WTC11 (cell line): Measurements from ENCODE around the gene MTX1. TPM values are rescaled to one million over a fixed set of nuclear protein-coding genes. Genes with fewer than 3 reads are reported as not detected.
A peak's percentile ranks its signal among the peaks of the same experiment; 100 is the strongest.

ENCODE experiments used
- ATAC-seq: fragments of 200-7000 bp; cut with Tn5 transposase; 2 replicates; pipeline ENCODE4 v1.10.0; 2021; ENCODE audit warnings: mild to moderate bottlenecking, moderate library complexity
- CTCF ChIA-PET: fragments of 300-600 bp; sonication (Branson Sonifier 250); formaldehyde crosslinking; loops from one replicate; lab custom pipeline; 2021; ENCODE audit warnings: antibody characterized with exemption; lab: Charles Lee
- POLR2A ChIA-PET: fragments of 350-600 bp; sonication (Branson Sonifier 250); formaldehyde crosslinking; loops from one replicate; lab custom pipeline; 2021; ENCODE audit warnings: antibody characterized with exemption; lab: Charles Lee
- DNase-seq: peaks from one replicate; pipeline ENCODE4 v3.0.0; 2021; ENCODE audit warnings: low spot score
- H3K27ac Mint-ChIP-seq: 2 replicates; pipeline ENCODE4 v1.8.0; 2021; ENCODE audit warnings: mixed read lengths
- H3K27me3 Mint-ChIP-seq: 2 replicates; pipeline ENCODE4 v1.8.0; 2021; ENCODE audit warnings: low read depth, mild to moderate bottlenecking, moderate library complexity, mixed read lengths
- H3K36me3 Mint-ChIP-seq: 2 replicates; pipeline ENCODE4 v1.8.0; 2021; ENCODE audit warnings: mixed read lengths
- H3K4me1 Mint-ChIP-seq: 2 replicates; pipeline ENCODE4 v1.8.0; 2022; ENCODE audit warnings: mixed read lengths
- H3K4me3 Mint-ChIP-seq: 2 replicates; pipeline ENCODE4 v1.8.0; 2021; ENCODE audit warnings: mild to moderate bottlenecking, moderate library complexity, mixed read lengths
- H3K9me3 Mint-ChIP-seq: 2 replicates; pipeline ENCODE4 v1.8.0; 2021; ENCODE audit warnings: mixed read lengths
- CREB1 ChIP-seq: sonication (generic); formaldehyde crosslinking; IDR thresholded peaks from 2 replicates; pipeline ENCODE4 v1.8.0; 2023; ENCODE audit warnings: mild to moderate bottlenecking, missing genetic modification reagents
- EMX1 ChIP-seq: fragments of 250-450 bp; sonication (Bioruptor Pico); IDR thresholded peaks from 2 replicates; pipeline ENCODE4 v1.8.0; 2021; ENCODE audit warnings: mild to moderate bottlenecking
- GABPB1 ChIP-seq: sonication (generic); formaldehyde crosslinking; IDR thresholded peaks from 2 replicates; pipeline ENCODE4 v1.8.1; 2023; ENCODE audit warnings: mild to moderate bottlenecking, missing genetic modification reagents
- GRHL2 ChIP-seq: fragments of 250-450 bp; sonication (Bioruptor Pico); IDR thresholded peaks from 2 replicates; pipeline ENCODE4 v1.8.0; 2022; ENCODE audit warnings: mild to moderate bottlenecking, moderate library complexity; ENCODE audit not compliant: insufficient replicate concordance, severe bottlenecking
- GTF2I ChIP-seq: fragments of 250-450 bp; sonication (Bioruptor Pico); conservative IDR thresholded peaks from 2 replicates; pipeline ENCODE4 v1.4.0; 2021; ENCODE audit warnings: mild to moderate bottlenecking
- MYBL2 ChIP-seq: sonication (generic); formaldehyde crosslinking; IDR thresholded peaks from 2 replicates; pipeline ENCODE4 v1.8.1; 2023; ENCODE audit warnings: mild to moderate bottlenecking, moderate library complexity, missing genetic modification reagents
- NFE2L1 ChIP-seq: sonication (generic); formaldehyde crosslinking; IDR thresholded peaks from 2 replicates; pipeline ENCODE4 v1.8.1; 2023; ENCODE audit warnings: missing genetic modification reagents
- NFYB ChIP-seq: sonication (generic); formaldehyde crosslinking; conservative IDR thresholded peaks from 2 replicates; pipeline ENCODE4 v1.8.0; 2022; ENCODE audit warnings: low read depth, missing genetic modification reagents
- NR1H2 ChIP-seq: sonication (generic); formaldehyde crosslinking; IDR thresholded peaks from 2 replicates; pipeline ENCODE4 v1.9.0; 2021; ENCODE audit warnings: mild to moderate bottlenecking, moderate library complexity, missing genetic modification reagents
- OVOL2 ChIP-seq: fragments of 250-450 bp; sonication (Bioruptor Pico); IDR thresholded peaks from 2 replicates; pipeline ENCODE4 v1.9.0; 2021; ENCODE audit warnings: mild to moderate bottlenecking, borderline replicate concordance
- RORB ChIP-seq: fragments of 250-450 bp; sonication (Bioruptor Pico); IDR thresholded peaks from 2 replicates; pipeline ENCODE4 v1.9.0; 2021; ENCODE audit warnings: mild to moderate bottlenecking
- SMAD4 ChIP-seq: sonication (generic); formaldehyde crosslinking; IDR thresholded peaks from 2 replicates; pipeline ENCODE4 v1.8.0; 2022; ENCODE audit warnings: mild to moderate bottlenecking, missing genetic modification reagents
- TEAD1 ChIP-seq: sonication (generic); formaldehyde crosslinking; IDR thresholded peaks from 2 replicates; pipeline ENCODE4 v1.8.0; 2022; ENCODE audit warnings: mild to moderate bottlenecking, missing genetic modification reagents
- ZBTB21 ChIP-seq: sonication (generic); formaldehyde crosslinking; IDR thresholded peaks from 2 replicates; pipeline ENCODE4 v1.8.1; 2023; ENCODE audit warnings: mild to moderate bottlenecking, missing genetic modification reagents, borderline replicate concordance
- ZNF232 ChIP-seq: sonication (generic); formaldehyde crosslinking; IDR thresholded peaks from 2 replicates; pipeline ENCODE4 v1.8.0; 2022; ENCODE audit warnings: mild to moderate bottlenecking, missing genetic modification reagents
- total RNA-seq: library from RNA; stranded (reverse); gene quantifications from 3 replicates; pipeline ENCODE4 v1.2.3, GENCODE V29; 2021
- TF ChIP-seq, protein P1 (sequence below): sonication (generic); formaldehyde crosslinking; IDR thresholded peaks from 2 replicates; pipeline ENCODE4 v1.8.1; 2023; ENCODE audit warnings: mild to moderate bottlenecking, missing genetic modification reagents, borderline replicate concordance
- TF ChIP-seq, protein P2 (sequence below): sonication (generic); formaldehyde crosslinking; IDR thresholded peaks from 2 replicates; pipeline ENCODE4 v1.8.1; 2023; ENCODE audit warnings: mild to moderate bottlenecking, missing genetic modification reagents
- TF ChIP-seq, protein P3 (sequence below): sonication (generic); formaldehyde crosslinking; IDR thresholded peaks from 2 replicates; pipeline ENCODE4 v1.8.0; 2022; ENCODE audit warnings: mild to moderate bottlenecking, missing genetic modification reagents
- TF ChIP-seq, protein P4 (sequence below): sonication (generic); formaldehyde crosslinking; IDR thresholded peaks from 2 replicates; pipeline ENCODE4 v1.8.0; 2022; ENCODE audit warnings: mild to moderate bottlenecking, missing genetic modification reagents
- TF ChIP-seq, protein P5 (sequence below): fragments of 250-450 bp; sonication (Bioruptor Pico); conservative IDR thresholded peaks from 2 replicates; pipeline ENCODE4 v1.9.0; 2021; ENCODE audit warnings: mild to moderate bottlenecking

The MTX1 gene
- total RNA-seq, 1 experiment from 2014 or later: 62.8 TPM

DNA sequence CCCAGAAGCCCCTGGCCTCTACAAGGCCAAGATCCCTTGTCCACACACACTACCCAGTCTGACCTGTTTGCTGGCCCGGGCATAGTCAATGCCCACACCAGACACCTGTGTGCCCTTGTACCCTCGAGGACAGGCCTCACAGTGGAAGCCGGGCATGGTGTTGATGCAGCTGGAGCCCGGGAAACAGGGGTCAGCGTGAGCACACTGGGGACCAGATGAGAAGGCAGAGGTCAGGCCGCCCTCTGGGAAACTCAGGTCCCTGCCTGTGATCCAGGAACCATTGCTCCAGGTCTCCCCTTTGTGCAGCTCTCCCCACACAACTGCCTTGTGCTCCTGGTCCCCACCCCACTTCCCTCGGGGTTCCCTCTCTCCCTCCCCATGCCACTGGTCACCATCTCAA is 6.3 kb upstream of the MTX1 start (continued):
- TF ChIP-seq, protein P1, sequence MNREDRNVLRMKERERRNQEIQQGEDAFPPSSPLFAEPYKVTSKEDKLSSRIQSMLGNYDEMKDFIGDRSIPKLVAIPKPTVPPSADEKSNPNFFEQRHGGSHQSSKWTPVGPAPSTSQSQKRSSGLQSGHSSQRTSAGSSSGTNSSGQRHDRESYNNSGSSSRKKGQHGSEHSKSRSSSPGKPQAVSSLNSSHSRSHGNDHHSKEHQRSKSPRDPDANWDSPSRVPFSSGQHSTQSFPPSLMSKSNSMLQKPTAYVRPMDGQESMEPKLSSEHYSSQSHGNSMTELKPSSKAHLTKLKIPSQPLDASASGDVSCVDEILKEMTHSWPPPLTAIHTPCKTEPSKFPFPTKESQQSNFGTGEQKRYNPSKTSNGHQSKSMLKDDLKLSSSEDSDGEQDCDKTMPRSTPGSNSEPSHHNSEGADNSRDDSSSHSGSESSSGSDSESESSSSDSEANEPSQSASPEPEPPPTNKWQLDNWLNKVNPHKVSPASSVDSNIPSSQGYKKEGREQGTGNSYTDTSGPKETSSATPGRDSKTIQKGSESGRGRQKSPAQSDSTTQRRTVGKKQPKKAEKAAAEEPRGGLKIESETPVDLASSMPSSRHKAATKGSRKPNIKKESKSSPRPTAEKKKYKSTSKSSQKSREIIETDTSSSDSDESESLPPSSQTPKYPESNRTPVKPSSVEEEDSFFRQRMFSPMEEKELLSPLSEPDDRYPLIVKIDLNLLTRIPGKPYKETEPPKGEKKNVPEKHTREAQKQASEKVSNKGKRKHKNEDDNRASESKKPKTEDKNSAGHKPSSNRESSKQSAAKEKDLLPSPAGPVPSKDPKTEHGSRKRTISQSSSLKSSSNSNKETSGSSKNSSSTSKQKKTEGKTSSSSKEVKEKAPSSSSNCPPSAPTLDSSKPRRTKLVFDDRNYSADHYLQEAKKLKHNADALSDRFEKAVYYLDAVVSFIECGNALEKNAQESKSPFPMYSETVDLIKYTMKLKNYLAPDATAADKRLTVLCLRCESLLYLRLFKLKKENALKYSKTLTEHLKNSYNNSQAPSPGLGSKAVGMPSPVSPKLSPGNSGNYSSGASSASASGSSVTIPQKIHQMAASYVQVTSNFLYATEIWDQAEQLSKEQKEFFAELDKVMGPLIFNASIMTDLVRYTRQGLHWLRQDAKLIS (CRISPR knock-in tag): no peak
- TF ChIP-seq, protein P2, sequence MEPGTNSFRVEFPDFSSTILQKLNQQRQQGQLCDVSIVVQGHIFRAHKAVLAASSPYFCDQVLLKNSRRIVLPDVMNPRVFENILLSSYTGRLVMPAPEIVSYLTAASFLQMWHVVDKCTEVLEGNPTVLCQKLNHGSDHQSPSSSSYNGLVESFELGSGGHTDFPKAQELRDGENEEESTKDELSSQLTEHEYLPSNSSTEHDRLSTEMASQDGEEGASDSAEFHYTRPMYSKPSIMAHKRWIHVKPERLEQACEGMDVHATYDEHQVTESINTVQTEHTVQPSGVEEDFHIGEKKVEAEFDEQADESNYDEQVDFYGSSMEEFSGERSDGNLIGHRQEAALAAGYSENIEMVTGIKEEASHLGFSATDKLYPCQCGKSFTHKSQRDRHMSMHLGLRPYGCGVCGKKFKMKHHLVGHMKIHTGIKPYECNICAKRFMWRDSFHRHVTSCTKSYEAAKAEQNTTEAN (CRISPR knock-in tag): no peak
- TF ChIP-seq, protein P3, sequence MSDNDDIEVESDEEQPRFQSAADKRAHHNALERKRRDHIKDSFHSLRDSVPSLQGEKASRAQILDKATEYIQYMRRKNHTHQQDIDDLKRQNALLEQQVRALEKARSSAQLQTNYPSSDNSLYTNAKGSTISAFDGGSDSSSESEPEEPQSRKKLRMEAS (CRISPR knock-in tag): no peak
- TF ChIP-seq OVOL2 (no peak), TEAD1 (CRISPR knock-in tag) (no peak), NFE2L1 (no peak)
- TF ChIP-seq, protein P4, sequence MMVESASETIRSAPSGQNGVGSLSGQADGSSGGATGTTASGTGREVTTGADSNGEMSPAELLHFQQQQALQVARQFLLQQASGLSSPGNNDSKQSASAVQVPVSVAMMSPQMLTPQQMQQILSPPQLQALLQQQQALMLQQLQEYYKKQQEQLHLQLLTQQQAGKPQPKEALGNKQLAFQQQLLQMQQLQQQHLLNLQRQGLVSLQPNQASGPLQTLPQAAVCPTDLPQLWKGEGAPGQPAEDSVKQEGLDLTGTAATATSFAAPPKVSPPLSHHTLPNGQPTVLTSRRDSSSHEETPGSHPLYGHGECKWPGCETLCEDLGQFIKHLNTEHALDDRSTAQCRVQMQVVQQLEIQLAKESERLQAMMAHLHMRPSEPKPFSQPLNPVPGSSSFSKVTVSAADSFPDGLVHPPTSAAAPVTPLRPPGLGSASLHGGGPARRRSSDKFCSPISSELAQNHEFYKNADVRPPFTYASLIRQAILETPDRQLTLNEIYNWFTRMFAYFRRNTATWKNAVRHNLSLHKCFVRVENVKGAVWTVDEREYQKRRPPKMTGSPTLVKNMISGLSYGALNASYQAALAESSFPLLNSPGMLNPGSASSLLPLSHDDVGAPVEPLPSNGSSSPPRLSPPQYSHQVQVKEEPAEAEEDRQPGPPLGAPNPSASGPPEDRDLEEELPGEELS: no peak

DNA sequence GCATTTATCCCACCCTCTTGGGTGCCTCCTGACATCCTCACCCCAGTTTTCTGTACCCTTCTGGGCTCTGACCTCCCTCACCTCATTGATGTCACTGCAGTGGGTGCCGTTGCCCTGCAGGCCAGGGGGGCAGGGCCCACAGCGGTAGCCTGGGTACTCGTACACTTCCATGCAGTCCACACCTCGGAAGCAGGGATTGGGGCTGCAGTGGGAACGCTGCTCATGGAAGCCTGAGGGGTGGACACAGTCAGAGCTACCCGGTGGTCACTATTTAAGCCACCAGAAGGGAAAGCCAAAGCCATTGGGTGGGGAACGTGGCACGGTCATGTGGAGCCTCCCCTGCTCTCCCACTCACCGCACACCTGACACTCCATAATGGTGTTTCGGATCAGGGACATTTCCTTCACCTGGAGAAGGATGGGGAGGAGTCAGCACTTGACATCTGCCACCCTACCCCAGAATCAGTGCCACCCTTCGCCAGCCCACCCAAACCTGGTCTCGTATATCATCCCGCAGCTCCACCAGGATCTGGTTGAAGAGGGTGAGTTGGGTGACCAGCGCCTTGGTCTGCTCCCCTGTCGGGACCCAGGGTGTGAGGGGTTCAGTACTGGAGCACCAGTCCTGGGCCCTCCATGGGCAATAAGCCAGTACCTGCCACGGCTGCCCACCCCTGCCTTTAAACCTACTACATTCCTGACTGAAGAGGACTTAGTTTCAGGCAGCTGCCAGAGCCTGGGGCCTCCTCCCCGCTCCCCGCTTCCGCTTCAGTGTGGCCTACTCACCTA is 5.6 kb upstream of the MTX1 start:
- DNase-seq: no peak

DNA sequence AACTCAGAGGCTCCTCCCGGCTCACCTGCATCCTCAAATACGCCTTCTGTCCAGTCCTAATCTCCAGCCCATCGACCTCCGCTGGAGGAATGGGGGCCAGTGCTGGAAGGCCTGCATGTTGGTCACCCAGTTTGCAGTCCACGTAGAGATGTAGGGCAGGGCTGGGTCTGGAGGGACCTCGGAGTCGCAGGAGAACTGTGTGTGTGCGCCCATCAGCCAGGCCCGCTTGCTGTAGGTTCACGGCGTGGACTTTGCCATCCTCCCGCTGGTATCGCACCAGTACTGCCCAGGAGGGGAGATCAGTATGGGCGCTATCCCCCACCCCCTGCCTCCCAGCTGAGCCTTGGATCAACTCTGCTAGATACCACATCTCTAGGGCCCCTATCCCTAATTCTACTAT is 3.5 kb upstream of the MTX1 start:
- DNase-seq (no peak), ATAC-seq (no peak)
- Mint-ChIP-seq H3K4me1 (peaks cover 19% of the 10 kb centered on the region), H3K36me3 (peaks cover 36% of the 10 kb centered on the region), H3K4me3 (no peak overlapping the region), H3K9me3 (no peaks in the 10 kb centered on the region), H3K27ac (no peak overlapping the region), H3K27me3 (peaks cover 9% of the 10 kb centered on the region)
- 0 out of 2 replicates have a peak, but pooled peaks have one; percentile 18 for TF ChIP-seq MYBL2
- no peak for TF ChIP-seq CREB1
- TF ChIP-seq GRHL2 (CRISPR knock-in tag): no peak
- TF ChIP-seq SMAD4: no peak
- ChIA-PET POLR2A (interaction anchor here (1.5 kb wide), 1 partner anchor 9 kb away, joined by 5 read pairs; no protein-coding TSS in a partner anchor), CTCF (interaction anchor here (1.7 to 3.3 kb wide), 3 partner anchors 9 to 46 kb away, joined by 3 to 36 read pairs (median 23); partner anchors contain the start of gene KRTCAP2)

More for the DNA sequence above, 5.6 kb upstream of the MTX1 start:
- H3K4me3 Mint-ChIP-seq: no peak overlapping the region
- TF ChIP-seq GABPB1 (no peak), ZNF232 (CRISPR knock-in tag) (no peak), NR1H2 (CRISPR knock-in tag) (no peak), NFYB (CRISPR knock-in tag) (no peak), ZBTB21 (no peak), GTF2I (no peak), EMX1 (CRISPR knock-in tag) (no peak), RORB (CRISPR knock-in tag) (no peak)
- TF ChIP-seq, protein P5, sequence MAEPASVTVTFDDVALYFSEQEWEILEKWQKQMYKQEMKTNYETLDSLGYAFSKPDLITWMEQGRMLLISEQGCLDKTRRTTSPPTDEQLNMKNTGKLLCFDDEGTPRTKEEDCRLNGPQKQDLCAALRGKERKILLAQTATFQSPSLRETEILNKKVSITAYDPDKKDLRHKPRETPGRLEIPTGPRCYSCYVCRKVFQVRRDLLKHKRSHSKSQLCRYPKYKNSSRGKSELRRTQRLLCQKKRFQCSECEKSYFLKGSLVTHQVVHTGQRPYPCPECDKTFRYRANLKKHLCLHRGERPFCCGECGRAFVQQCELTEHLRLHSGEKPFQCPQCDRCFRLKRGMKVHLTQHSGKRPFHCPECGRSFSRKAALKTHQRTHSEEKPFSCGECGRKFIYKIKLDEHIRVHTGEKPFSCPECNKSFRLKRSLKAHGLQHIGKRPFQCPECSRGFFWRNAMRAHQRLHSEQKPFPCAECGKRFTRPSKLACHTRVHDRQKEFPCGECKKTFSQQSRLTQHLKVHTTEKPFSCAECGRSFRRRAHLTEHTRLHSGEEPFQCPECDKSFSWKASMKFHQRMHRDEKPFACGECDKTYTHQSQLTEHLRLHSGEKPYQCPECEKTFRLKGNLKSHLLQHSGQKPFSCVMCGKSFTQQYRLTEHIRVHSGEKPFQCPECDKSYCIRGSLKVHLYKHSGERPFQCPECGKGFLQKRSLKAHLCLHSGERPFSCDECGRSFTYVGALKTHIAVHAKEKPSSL (CRISPR knock-in tag): no peak
- no peaks in the 10 kb centered on the region for H3K9me3 Mint-ChIP-seq
- CTCF ChIA-PET: interaction anchor here (2.0 kb wide), 1 partner anchor 9 kb away, joined by 9 read pairs; no protein-coding TSS in a partner anchor
- H3K27me3 Mint-ChIP-seq: peaks cover 9% of the 10 kb centered on the region
- H3K27ac Mint-ChIP-seq: peak overlapping the region; percentile 70; the same call in 1 of the 2 replicates
- POLR2A ChIA-PET: interaction anchor here (0.5 to 2.5 kb wide), 2 partner anchors 9 to 77 kb away, joined by 3 to 12 read pairs; no protein-coding TSS in a partner anchor
- peaks cover 56% of the 10 kb centered on the region for H3K36me3 Mint-ChIP-seq
- no peak for ATAC-seq
- peaks cover 17% of the 10 kb centered on the region for H3K4me1 Mint-ChIP-seq
